Rectal smooth muscle tissue (tissue), 1 donor: ENCODE measurements around the gene GPR152.
A peak's percentile ranks its signal among the peaks of the same experiment; 100 is the strongest.
"Not testable (repeated sequence)": the region's sequence is repeated elsewhere in the genome, so short reads cannot be mapped to it uniquely, and the experiment has no call there.

Source experiments
- H3K27ac ChIP-seq: one replicate; pipeline ENCODE4 v1.7.0; 2013; ENCODE audit warnings: low read depth, low read length, inconsistent platforms
- H3K27me3 ChIP-seq: one replicate; pipeline ENCODE4 v1.7.0; 2013; ENCODE audit warnings: low read length; ENCODE audit not compliant: control insufficient read depth, insufficient read depth
- H3K36me3 ChIP-seq: one replicate; pipeline ENCODE4 v1.7.0; 2013; ENCODE audit warnings: low read length; ENCODE audit not compliant: control insufficient read depth, insufficient read depth
- H3K4me1 ChIP-seq: one replicate; pipeline ENCODE4 v1.7.0; 2013; ENCODE audit warnings: low read length; ENCODE audit not compliant: control insufficient read depth, insufficient read depth
- H3K4me3 ChIP-seq: one replicate; pipeline ENCODE4 v1.7.0; 2013; ENCODE audit warnings: low read length
- H3K9ac ChIP-seq: one replicate; pipeline ENCODE4 v1.7.0; 2013; ENCODE audit warnings: low read length

The GPR152 gene

DNA sequence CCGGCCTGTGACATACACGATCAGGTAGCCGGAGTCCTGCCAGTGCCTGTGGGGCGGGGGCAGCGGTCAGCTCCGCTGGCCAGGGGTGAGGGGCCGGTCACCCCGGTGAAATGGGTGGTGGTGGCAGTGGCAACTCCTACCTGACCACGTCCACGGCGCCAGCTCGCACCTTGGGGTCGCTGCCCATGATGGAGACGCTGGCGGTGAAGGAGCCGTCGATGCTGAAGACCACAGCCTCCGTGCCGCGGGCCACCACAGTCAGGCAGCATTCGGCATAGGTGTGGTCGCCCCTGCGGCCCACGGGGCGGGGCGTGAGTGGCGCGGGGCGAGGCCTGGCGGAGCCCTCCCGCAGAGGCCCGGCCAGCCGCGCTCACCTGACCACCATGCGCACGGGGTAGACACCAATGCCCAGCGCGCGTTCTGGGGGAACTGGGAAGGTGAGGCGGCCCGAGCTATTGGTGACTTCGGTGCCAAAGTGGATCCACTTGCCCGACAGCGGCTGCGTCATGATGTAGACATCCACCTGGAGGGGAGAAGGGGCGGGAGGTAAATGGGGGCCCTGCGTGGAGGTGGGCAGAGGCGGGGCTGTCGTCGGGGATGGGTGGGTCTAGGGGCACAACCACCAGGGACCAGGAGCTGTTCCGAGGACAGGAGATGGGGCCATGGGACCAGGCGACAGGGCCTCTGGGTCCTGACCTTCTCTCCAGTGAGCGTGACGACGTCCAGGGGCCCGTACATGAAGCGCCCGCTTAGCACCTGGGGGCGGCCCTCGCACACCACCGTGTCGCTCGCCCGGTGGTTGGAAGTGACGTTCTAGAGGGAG is 41.2 kb upstream of the GPR152 start:
- Histone ChIP-seq H3K9ac (no peak overlapping the region), H3K4me3 (no peak overlapping the region), H3K36me3 (peaks cover 11% of the 10 kb centered on the region), H3K27ac (no peak overlapping the region), H3K4me1 (no peaks in the 10 kb centered on the region), H3K27me3 (no peaks in the 10 kb centered on the region)

DNA sequence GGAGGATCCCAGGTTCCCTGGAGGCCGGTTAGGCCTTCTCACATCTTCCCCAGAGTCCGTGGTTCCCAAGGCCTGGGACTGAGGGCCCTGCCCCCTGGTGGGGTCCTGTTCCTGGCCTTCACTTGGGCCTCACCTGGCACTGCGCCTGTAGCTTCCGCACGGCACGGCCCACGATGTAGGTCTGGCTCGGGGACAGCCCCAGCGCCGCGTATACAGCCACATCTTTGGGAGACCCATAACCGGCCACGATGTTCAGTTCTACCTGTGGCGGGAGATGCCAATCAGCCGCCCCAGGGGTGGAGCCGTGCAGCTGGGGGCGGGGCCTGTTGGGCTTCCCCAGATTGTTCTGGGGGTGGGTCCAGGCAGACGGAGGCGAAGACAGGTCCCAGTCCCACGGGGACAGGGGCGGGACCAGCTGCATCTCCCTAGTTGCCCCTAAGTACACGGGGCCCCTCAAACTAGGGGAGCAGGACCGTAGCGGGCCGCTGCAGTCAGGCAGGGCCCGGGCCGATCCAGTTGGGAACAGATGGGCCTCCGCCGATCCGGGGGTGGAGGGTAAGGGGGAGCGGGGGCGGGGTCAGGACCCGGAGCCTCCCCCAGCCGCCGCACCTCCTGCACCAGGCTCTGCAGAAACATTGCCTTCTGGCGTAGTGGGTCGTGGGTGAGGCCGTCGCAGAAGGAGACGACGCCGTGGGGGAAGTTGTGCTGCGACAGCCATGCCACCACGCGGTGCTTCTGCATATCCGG is 40.4 kb upstream of the GPR152 start:
- peaks cover 11% of the 10 kb centered on the region for H3K36me3 ChIP-seq
- H3K27ac ChIP-seq = no peak overlapping the region
- no peaks in the 10 kb centered on the region for H3K27me3 ChIP-seq
- no peak overlapping the region for H3K4me3 ChIP-seq
- no peak overlapping the region for H3K9ac ChIP-seq
- no peaks in the 10 kb centered on the region for H3K4me1 ChIP-seq

DNA sequence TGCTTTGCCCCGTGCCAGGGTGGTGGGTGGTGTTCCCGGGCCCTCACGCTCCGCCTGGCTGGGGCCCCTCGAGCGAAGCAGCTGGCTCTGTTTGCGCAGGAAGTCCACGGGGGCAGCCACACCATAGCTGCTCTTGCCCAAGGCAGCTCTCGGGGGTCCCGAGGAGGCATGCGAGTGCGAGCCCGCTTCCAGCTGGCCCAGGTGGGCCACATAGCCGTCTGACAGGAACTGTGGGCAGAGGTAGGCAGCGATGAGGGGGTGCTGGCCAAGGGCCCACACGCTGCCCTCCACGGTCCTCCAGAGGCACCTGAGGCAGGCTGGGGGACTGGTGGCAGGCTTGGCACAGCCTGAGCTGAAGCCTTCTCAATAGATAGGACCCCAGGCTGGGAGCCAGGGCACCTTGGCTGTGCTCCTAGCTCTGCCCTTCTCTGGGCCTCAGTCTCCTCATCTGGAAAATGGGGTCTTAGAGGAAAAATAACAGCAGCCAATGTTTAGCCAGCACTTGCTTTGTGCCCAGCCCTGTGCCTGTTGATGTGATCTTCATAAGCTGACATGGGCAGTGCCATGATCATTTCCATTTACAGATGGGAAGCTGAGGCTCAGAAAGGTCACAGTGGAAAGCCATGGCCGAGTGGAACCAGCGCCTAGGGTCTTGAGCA is 39.7 kb upstream of the GPR152 start:
- peaks cover 14% of the 10 kb centered on the region for H3K36me3 ChIP-seq
- no peak overlapping the region for H3K9ac ChIP-seq
- H3K4me1 ChIP-seq = no peaks in the 10 kb centered on the region
- H3K27ac ChIP-seq = no peak overlapping the region
- no peak overlapping the region for H3K4me3 ChIP-seq
- H3K27me3 ChIP-seq = no peaks in the 10 kb centered on the region

DNA sequence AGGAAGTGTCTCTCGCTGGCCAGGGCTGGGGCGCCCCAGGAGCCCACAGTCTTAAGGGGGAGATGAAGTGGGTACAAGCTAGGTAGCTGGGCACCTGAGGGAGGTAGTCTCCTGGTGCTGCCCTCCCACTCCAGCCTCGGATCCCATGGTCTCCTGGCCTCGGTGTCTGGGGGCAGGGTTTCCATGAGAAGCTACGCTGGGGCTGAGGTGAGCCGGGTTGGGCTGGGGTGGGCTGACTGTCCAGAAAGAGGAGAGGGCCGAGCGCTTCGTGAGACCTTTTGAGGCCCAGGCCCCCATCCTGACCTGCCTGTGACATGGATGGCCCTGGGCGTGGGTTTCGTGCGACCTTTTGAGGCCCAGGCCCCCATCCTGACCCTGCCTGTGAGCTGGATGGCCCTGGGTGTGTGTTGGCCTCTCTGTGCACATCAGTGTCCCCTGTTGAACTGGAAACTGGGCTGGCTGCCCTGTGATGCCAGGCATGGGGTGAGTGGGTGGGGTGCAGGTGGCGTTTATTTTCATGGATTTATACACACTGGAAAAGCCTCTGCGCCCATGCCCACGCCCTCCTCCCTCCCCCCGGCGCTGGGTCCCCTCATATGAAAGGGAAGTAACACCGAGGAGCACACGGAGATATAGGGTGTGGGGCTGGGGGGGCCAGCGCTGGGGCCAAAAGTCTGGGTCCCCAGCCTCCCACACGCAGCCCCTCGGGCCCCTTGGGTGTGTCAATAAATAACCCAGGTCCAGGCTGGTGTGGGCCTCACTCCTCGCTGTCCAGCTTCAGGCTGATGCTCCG is 38.9 kb upstream of the GPR152 start:
- Histone ChIP-seq H3K36me3 (peaks cover 14% of the 10 kb centered on the region), H3K4me3 (no peak overlapping the region), H3K27ac (no peak overlapping the region), H3K4me1 (no peaks in the 10 kb centered on the region), H3K9ac (no peak overlapping the region), H3K27me3 (no peaks in the 10 kb centered on the region)

DNA sequence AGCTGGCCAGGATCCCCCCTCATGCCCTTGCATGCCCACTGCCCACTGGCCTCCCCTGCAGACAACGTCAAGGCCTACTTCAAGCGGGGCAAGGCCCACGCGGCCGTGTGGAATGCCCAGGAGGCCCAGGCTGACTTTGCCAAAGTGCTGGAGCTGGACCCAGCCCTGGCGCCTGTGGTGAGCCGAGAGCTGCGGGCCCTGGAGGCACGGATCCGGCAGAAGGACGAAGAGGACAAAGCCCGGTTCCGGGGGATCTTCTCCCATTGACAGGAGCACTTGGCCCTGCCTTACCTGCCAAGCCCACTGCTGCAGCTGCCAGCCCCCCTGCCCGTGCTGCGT is 38.2 kb upstream of the GPR152 start:
- Histone ChIP-seq H3K27me3 (no peaks in the 10 kb centered on the region), H3K36me3 (peaks cover 11% of the 10 kb centered on the region), H3K4me1 (no peaks in the 10 kb centered on the region), H3K4me3 (no peak overlapping the region), H3K9ac (no peak overlapping the region), H3K27ac (no peak overlapping the region)

DNA sequence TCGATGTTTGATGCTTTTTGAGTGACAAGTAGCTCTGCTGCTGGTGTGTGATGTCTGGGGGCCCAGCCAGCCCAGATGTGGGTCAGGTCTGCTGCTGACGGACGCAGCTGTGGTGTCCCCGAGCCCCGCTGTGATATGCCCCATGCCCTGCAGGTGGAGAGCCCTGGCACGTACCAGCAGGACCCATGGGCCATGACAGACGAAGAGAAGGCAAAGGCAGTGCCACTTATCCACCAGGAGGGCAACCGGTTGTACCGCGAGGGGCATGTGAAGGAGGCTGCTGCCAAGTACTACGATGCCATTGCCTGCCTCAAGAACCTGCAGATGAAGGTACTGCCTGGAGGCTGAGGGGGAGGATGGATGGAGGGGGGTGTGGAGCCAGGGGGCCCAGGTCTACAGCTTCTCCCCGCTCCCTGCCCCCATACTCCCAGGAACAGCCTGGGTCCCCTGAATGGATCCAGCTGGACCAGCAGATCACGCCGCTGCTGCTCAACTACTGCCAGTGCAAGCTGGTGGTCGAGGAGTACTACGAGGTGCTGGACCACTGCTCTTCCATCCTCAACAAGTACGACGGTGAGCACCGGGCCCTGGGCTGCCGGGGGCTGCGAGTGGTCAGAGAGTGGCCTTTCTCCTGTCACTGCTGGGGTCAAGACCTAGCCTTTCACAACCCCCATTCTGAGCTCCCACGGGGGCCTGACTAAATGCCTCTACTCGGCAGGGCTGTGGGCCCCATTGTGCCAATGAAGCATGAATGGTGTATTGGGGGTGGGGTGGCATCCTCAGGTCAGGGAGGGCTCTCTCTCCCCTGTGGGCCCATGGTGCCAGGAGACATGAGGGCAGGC is 37.6 kb upstream of the GPR152 start:
- Histone ChIP-seq H3K27ac (no peak overlapping the region), H3K27me3 (no peaks in the 10 kb centered on the region), H3K9ac (no peak overlapping the region), H3K4me3 (no peak overlapping the region), H3K4me1 (no peaks in the 10 kb centered on the region), H3K36me3 (peaks cover 11% of the 10 kb centered on the region)

DNA sequence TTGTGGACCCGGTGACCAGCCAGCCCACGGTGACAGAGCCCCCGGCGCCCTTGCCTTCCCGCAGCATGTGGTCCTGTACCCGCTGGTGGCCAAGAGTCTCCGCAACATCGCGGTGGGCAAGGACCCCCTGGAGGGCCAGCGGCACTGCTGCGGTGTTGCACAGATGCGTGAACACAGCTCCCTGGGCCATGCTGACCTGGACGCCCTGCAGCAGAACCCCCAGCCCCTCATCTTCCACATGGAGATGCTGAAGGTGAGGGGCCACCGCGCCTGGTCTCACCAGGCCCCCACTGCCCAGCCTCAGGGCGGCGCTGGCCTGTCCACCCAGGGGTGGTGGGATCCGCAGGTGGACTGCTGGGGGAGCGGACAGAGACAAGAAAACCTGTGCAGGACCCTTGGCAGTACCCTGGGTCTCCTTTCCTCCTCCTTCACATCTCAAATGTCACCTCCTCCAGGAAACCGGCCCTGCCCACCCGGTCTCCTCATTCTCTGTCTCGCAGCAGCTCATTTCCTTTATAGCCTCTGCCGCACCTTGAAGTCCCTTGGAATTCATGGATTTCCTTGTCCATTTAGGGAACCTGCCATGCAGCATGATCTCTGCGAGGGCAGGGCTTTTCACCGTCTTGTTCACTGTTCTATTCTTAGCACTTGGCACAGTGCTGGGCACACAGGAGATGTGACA is 36.8 kb upstream of the GPR152 start:
- Histone ChIP-seq H3K36me3 (peaks cover 13% of the 10 kb centered on the region), H3K4me3 (no peak overlapping the region), H3K27me3 (no peaks in the 10 kb centered on the region), H3K9ac (no peak overlapping the region), H3K4me1 (peaks cover 5% of the 10 kb centered on the region), H3K27ac (no peak overlapping the region)

DNA sequence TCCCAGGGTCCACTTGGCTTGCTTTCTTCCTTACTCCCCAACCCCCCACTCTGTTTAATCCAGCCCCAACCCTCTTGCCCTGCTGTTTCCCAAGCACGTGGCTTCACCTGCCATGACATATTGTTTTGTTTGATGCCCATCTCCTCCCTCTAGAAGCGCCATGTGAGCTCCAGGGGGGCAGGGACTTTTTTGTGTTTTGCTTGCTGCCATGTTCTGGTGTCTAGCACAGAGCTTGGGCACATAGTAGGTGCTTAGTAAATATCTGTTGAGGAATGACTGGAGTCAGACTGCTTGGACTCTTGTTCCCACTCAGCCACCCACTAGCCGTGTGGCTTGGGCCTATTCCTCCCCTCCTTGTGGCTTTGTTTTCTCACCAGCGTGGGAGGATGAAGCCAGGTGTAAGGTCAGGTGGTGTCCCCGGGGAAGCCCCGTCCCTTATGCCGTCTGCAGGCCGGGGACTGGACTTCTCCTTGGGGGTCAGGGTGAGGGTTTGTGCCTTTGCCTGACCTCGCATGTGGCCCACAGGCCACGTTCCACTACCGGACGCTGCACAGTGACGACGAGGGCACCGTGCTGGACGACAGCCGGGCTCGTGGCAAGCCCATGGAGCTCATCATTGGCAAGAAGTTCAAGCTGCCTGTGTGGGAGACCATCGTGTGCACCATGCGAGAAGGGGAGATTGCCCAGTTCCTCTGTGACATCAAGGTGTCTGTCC is 34.1 kb upstream of the GPR152 start:
- Histone ChIP-seq H3K27me3 (no peaks in the 10 kb centered on the region), H3K4me3 (no peak overlapping the region), H3K9ac (no peak overlapping the region), H3K27ac (no peak overlapping the region), H3K36me3 (peaks cover 13% of the 10 kb centered on the region), H3K4me1 (peaks cover 13% of the 10 kb centered on the region)

DNA sequence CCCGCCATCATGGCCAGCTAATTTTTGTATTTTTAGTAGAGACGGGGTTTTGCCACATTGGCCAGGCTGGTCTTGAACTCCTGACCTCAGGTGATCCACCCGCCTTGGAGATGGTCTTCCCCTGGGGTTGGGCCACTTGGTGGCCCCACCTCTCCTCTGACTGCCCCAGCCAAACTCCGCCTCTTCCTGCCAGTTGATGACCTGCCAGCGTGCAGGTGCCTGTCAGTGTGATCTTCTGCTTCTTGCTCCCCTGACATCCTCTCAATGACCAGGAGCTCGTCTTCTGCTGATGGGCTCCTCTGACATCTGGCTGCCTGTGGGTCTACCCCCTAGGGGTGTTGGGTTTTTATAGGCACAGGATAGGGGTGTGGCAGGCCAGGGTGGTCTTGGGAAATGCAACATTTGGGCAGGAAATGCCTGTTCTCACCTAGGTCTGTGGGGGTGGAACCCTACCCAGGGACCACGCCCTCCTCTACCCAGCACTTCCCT is 33.4 kb upstream of the GPR152 start:
- not testable (repeated sequence) for H3K27ac ChIP-seq, H3K27me3 ChIP-seq, H3K4me3 ChIP-seq, H3K9ac ChIP-seq
- Histone ChIP-seq H3K36me3 (peaks cover 13% of the 10 kb centered on the region), H3K4me1 (peaks cover 13% of the 10 kb centered on the region)

DNA sequence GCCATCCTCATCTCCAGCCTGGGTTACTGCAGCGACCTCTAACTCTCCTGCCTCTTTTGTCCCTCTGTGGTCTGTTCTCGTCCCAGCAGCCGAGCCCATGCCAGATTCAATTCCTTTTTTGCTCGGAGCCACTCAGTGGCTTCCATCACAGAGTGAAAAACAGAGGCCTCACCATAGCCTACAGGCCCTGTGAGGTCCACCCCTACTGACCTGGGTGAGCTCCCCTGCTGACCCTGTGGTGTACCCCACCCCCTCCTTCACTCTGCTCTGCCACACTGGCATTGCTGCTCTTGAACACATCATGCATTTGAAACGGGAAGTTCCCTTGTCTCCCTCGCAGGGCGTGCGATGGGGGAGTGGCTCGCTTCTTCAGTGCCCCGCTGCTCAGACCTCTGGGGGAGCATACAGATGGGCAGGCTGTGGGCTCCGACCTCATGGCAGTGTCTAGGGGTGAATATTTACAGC is 32.4 kb upstream of the GPR152 start:
- Histone ChIP-seq H3K9ac (peak overlapping the region; percentile 21), H3K4me3 (peak overlapping the region; percentile 22), H3K4me1 (peaks cover 13% of the 10 kb centered on the region), H3K36me3 (peaks cover 9% of the 10 kb centered on the region), H3K27me3 (no peaks in the 10 kb centered on the region), H3K27ac (no peak overlapping the region)
